Measurements from ENCODE around the gene WBP1L.
"Not testable (repeated sequence)": the region's sequence is repeated elsewhere in the genome, so short reads cannot be mapped to it uniquely, and the experiment has no call there.

The WBP1L gene

DNA sequence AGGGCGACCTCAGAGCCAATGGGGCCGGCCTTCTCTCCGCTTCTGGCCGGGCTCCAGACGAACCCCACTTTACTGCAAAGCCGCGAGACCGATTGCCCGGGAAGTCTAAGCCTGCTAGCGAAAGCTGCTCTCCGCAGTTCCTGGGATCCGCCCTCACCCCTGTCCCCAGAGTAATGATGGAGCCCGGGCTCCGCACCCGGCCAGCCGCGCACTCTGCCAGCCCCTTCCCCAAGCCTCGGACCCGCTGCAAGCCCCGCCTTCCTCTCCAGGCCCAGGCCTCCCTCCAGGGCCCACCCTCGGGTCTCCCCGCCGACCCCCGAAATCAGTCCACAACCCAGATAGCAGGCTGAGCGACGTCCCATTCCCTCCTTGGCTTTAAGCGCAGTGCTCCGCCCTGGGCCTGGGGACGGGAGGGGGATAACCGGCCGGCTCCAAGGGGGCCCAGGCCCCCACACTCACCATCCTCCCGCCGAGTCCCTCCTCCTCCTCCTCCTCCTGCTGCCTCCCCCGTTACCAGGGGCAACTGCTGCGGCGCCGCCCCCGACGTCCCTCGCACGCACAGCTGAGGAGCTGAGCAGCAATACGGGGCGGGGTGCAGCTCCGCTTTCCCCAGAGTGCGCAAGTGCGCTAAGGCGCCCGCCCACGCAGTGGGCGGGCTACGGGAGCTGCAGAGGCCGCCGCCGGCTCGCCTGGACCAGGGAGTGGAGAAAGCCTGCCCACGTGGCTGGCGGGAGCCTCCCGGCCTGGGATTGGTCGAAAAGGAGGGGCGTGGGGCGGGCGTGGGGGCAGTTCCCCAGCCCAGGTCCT, 29.7 kb upstream of the WBP1L start, which contains the start of gene ARL3:
ARL3 (minus strand) TSS at position 584 of the 807 bp plus-strand sequence; CDS start at position 462, 122 bp downstream.
- peak within 1 kb of the TSS; percentile 91 for H3K27ac ChIP-seq
- DNase-seq (ENCODE audit: low spot score) = peak; percentile 99
- CTCF ChIA-PET = interaction anchor here (0.6 to 2.1 kb wide), 9 partner anchors 13 to 462 kb away, joined by 3 to 5 read pairs (median 3); no protein-coding TSS in a partner anchor
- TF ChIP-seq CTCF (conservative IDR thresholded peaks at IDR 0.05; ENCODE audit: low read depth) = no peak
- POLR2A ChIA-PET (ENCODE audit: low non-redundant PET) = interaction anchor here (0.5 to 1.0 kb wide), 3 partner anchors 29 to 600 kb away, joined by 3 to 4 read pairs (median 3); no protein-coding TSS in a partner anchor

DNA sequence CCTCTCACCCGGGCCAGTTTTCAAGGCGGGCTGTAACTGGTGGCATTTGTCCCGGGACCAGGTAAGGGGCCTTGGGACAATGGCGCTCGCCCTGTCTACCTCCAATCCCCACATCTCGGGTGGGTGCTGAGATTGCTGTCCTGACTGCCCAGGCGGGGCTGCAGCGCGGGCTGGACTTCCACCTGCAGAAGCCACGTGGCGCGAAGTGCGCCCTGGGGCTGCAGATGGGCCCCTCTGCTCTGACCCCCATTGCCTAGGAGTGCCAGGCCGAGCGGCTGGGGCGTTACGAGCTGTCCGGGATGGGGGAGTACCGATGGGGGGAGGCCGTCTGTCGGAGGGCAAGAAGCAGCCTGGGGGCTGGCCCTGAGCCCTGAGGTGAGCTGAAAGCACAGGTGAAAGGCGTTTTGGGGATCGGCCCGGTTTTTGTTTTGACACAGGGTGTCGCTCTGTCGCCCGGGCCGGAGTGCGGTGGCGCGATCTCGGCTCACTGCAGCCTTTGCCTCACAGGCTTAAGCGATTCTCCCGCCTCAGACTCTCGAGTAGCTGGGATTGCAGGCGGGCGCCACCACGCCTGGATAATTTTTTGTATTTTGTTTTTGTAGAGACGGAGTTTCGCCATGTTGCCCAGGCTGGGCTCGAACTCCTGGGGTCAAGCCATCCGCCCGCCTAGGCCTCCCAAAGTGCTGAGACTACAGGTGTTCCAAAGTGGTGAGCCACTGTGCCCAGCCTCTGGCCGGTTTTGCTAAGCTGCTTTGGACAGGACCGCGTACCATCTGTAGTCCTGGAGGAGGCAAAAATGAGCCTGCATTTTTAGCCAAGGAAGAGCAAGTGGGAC, 28.9 kb upstream of the WBP1L start, which contains the start of gene SFXN2:
SFXN2 (plus strand) TSS at position 16 of the 835 bp plus-strand sequence. CDS start 12,001 bp downstream, outside the sequence.
- no peak for DNase-seq (ENCODE audit: low spot score)
- CTCF ChIA-PET = interaction anchor here (0.7 to 2.1 kb wide), 7 partner anchors 12 to 187 kb away, joined by 3 to 5 read pairs (median 3); no protein-coding TSS in a partner anchor
- POLR2A ChIA-PET (ENCODE audit: low non-redundant PET) = interaction anchor here (0.6 to 1.0 kb wide), 3 partner anchors 28 to 894 kb away, joined by 3 to 5 read pairs (median 3); partner anchors contain the start of gene WBP1L
- H3K27ac ChIP-seq = peak within 1 kb of the TSS; percentile 91
- TF ChIP-seq CTCF (conservative IDR thresholded peaks at IDR 0.05; ENCODE audit: low read depth) = no peak

DNA sequence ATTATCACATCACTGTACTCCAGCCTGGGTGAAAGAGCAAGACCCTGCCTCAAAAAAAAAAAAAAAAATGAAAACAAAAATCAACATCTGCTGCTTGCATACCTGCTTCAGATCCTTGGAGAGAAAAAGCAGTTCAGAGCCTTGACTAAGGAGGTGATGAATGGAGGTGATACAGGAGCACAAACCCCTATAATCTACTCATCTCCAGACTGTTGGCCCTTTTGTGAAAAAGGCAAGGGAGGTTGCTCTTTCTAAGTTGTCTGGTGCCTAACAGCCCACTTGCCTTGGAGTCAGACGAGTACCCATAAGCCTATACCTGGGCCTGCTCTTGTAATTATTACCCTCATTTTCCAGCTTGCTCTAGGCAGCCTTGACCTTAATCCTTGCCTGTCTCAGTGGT, 27.9 kb upstream of the WBP1L start:
- ChIA-PET CTCF (interaction anchor here (1.4 kb wide), 1 partner anchor 37 kb away, joined by 5 read pairs; no protein-coding TSS in a partner anchor), POLR2A (ENCODE audit: low non-redundant PET) (interaction anchor here (0.7 kb wide), 1 partner anchor 43 kb away, joined by 12 read pairs; no protein-coding TSS in a partner anchor)
- no peak for TF ChIP-seq CTCF (conservative IDR thresholded peaks at IDR 0.05; ENCODE audit: low read depth)
- no peak overlapping the region for H3K27ac ChIP-seq
- DNase-seq (ENCODE audit: low spot score) = no peak

DNA sequence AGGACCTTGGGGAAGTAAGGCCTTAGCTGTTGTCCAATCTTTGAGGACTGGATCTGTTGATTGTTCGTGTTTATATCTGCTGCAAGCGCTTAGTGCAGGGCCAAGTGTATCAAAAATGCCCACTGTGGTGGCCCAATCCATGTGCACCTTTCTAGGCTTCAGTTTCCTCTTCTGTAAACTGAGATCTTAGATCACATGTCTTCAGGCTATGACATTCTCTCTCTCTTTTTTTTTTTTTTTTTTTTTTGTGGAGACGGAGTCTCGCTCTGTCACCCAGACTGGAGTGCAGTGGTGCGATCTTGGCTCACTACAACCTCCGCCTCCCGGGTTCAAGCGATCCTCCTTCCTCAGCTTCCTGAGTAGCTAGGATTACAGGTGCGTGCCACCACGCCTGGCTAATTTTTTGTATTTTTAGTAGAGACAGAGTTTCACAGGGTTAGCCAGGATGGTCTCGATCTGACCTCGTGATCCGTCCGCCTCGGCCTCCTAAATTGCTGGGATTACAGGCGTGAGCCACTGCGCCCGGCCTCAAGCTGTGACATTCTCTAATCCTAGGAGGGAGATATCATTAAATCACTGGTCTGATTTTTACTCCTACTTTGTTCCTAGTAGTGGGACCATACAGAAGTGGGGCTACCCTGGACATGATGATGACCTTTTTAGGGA, 26.7 kb upstream of the WBP1L start:
- POLR2A ChIA-PET (ENCODE audit: low non-redundant PET); DNase-seq (ENCODE audit: low spot score); H3K27ac ChIP-seq: not testable (repeated sequence)
- CTCF ChIA-PET = interaction anchor here (0.5 to 1.4 kb wide), 2 partner anchors 38 to 186 kb away, joined by 3 to 5 read pairs; no protein-coding TSS in a partner anchor

- no peak for TF ChIP-seq CTCF (conservative IDR thresholded peaks at IDR 0.05; ENCODE audit: low read depth)
- DNase-seq (ENCODE audit: low spot score) = no peak
- ChIA-PET CTCF (no interaction called here), POLR2A (ENCODE audit: low non-redundant PET) (no interaction called here)
- peak overlapping the region; percentile 39 for H3K27ac ChIP-seq
Observed at GRCh38 chr10:102718220-102718619, 25.5 kb upstream of the WBP1L start.

DNA sequence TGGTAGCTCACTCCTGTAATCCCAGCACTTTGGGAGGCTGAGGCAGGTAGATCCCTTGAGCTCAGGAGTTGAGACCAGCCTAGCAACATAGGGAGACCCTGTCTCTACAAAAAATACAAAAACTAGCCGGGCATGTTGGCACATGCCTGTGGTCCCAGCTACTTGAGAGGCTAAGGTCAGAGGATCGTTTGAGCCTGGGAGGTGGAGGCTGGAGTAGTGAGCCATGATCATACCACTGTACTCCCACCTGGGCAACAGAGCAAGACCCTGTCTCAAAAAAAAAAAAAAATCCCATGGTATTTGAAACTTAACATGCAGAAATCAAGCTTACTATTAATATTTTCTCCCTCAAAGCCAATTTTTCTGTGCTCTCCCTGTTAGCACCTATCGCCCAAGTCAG, 23.4 kb upstream of the WBP1L start:
- POLR2A ChIA-PET (ENCODE audit: low non-redundant PET) = interaction anchor here (0.6 to 0.7 kb wide), 2 partner anchors 76 to 183 kb away, joined by 3 read pairs; no protein-coding TSS in a partner anchor
- no peak for TF ChIP-seq CTCF (conservative IDR thresholded peaks at IDR 0.05; ENCODE audit: low read depth)
- H3K27ac ChIP-seq = peak overlapping the region; percentile 8; the same call in 1 of the 2 replicates
- no peak for DNase-seq (ENCODE audit: low spot score)
- CTCF ChIA-PET = interaction anchor here (0.6 to 1.1 kb wide), 5 partner anchors 8 to 151 kb away, joined by 3 to 13 read pairs (median 3); no protein-coding TSS in a partner anchor

Data from RWPE1 (cell line).